IMR-90 (cell line): ENCODE data around the gene USP47. TPM values are rescaled to one million over a fixed set of nuclear protein-coding genes. Genes with fewer than 3 reads are reported as not detected.

Experiments used
- ATAC-seq: fragments of 200-7000 bp; cut with Tn5 transposase; 2 replicates; pipeline ENCODE4 v1.9.1; 2020; ENCODE audit warnings: low read depth, mild to moderate bottlenecking, moderate library complexity
- BruUV-seq: library from RNA; stranded (reverse); fragments of 400-500 nt; replicated peaks from 2 replicates; lab custom pipeline; 2021; lab: Mats Ljungman, UMichigan
- CTCF ChIA-PET: fragments of 300-600 bp; formaldehyde crosslinking; extraction: SDS; loops from one replicate; lab custom pipeline; 2021; ENCODE audit warnings: antibody characterized with exemption; lab: Yijun Ruan, JAX
- POLR2A ChIA-PET: fragments of 300-600 bp; sonication (Branson Sonifier 250); formaldehyde crosslinking; loops from one replicate; lab custom pipeline; 2022; ENCODE audit warnings: antibody characterized with exemption; ENCODE audit not compliant: unreplicated experiment; lab: Charles Lee
- DNase-seq: peaks from one replicate; pipeline ENCODE4 v3.0.0; 2013
- H2AFZ ChIP-seq: replicated peaks from 2 replicates; pipeline ENCODE3; 2013; ENCODE audit warnings: low read length, mild to moderate bottlenecking; ENCODE audit not compliant: poor library complexity
- H2AK5ac ChIP-seq: 2 replicates; pipeline ENCODE4 v1.6.1; 2013; ENCODE audit warnings: low read depth, low read length, inconsistent platforms
- H2AK9ac ChIP-seq: replicated peaks from 2 replicates; pipeline ENCODE3; 2013; ENCODE audit warnings: mild to moderate bottlenecking, low read depth, low read length, moderate library complexity; ENCODE audit not compliant: poor library complexity
- H2BK120ac ChIP-seq: 2 replicates; pipeline ENCODE4 v1.6.1; 2013; ENCODE audit warnings: low read depth, low read length, inconsistent platforms
- H2BK15ac ChIP-seq: 3 replicates; pipeline ENCODE4 v1.6.1; 2013; ENCODE audit warnings: low read depth, low read length, inconsistent platforms
- H2BK20ac ChIP-seq: 2 replicates; pipeline ENCODE4 v1.6.1; 2013; ENCODE audit warnings: low read depth, mild to moderate bottlenecking, inconsistent platforms, low read length, moderate library complexity
- H2BK5ac ChIP-seq: 2 replicates; pipeline ENCODE4 v1.6.1; 2013; ENCODE audit warnings: mild to moderate bottlenecking, low read depth, low read length, inconsistent platforms; ENCODE audit not compliant: poor library complexity, severe bottlenecking
- H3K14ac ChIP-seq: replicated peaks from 2 replicates; pipeline ENCODE4 v1.6.1; 2013; ENCODE audit warnings: low read depth, low read length, inconsistent platforms
- H3K18ac ChIP-seq: 2 replicates; pipeline ENCODE4 v1.6.1; 2013; ENCODE audit warnings: low read depth, low read length, control low read depth
- H3K23ac ChIP-seq: 2 replicates; pipeline ENCODE4 v1.6.1; 2013; ENCODE audit warnings: low read depth, low read length, inconsistent platforms
- H3K27ac ChIP-seq: 2 replicates; pipeline ENCODE4 v1.5.1; 2013; ENCODE audit warnings: mild to moderate bottlenecking, control low read depth, low read length; ENCODE audit not compliant: insufficient read depth
- H3K27me3 ChIP-seq: 2 replicates; pipeline ENCODE4 v1.6.1; 2013; ENCODE audit warnings: low read length; ENCODE audit not compliant: control insufficient read depth, insufficient read depth
- H3K36me3 ChIP-seq: 2 replicates; pipeline ENCODE4 v1.6.1; 2013; ENCODE audit warnings: low read length, mixed read lengths; ENCODE audit not compliant: control insufficient read depth, insufficient read depth
- H3K4ac ChIP-seq: 2 replicates; pipeline ENCODE4 v1.6.1; 2013; ENCODE audit warnings: low read depth, low read length, inconsistent platforms
- H3K4me1 ChIP-seq: 2 replicates; pipeline ENCODE4 v1.6.1; 2013; ENCODE audit warnings: low read length, mixed read lengths; ENCODE audit not compliant: control insufficient read depth, insufficient read depth
- H3K4me2 ChIP-seq: 2 replicates; pipeline ENCODE4 v1.6.1; 2013; ENCODE audit warnings: low read depth, mild to moderate bottlenecking, control low read depth, low read length, moderate library complexity
- H3K4me3 ChIP-seq: 2 replicates; pipeline ENCODE4 v1.5.1; 2013; ENCODE audit warnings: low read depth, mild to moderate bottlenecking, control low read depth, low read length, moderate library complexity; ENCODE audit not compliant: insufficient read depth
- H3K56ac ChIP-seq: 2 replicates; pipeline ENCODE4 v1.6.1; 2013; ENCODE audit warnings: low read length, inconsistent platforms; ENCODE audit not compliant: insufficient read depth; ENCODE audit errors: extremely low read depth
- H3K79me1 ChIP-seq, 2 experiments: 2 replicates each; pipeline ENCODE4 v1.6.1; 2013; ENCODE audit warnings: low read length in 2 of 2, inconsistent platforms in 1 of 2, low read depth in 1 of 2
- H3K9ac ChIP-seq: 2 replicates; pipeline ENCODE4 v1.6.1; 2013; ENCODE audit warnings: low read depth, low read length, control low read depth
- H3K9me1 ChIP-seq: 2 replicates; pipeline ENCODE4 v1.6.1; 2013; ENCODE audit warnings: low read length, inconsistent platforms; ENCODE audit not compliant: insufficient read depth
- H3K9me3 ChIP-seq: 2 replicates; pipeline ENCODE4 v1.6.1; 2013; ENCODE audit warnings: low read length; ENCODE audit not compliant: control insufficient read depth, insufficient read depth
- H4K20me1 ChIP-seq: 2 replicates; pipeline ENCODE4 v1.6.1; 2013; ENCODE audit warnings: low read length, inconsistent platforms; ENCODE audit not compliant: insufficient read depth
- H4K5ac ChIP-seq: 2 replicates; pipeline ENCODE4 v1.6.1; 2013; ENCODE audit warnings: mild to moderate bottlenecking, low read depth, low read length, control low read depth
- H4K8ac ChIP-seq, 2 experiments: 2 replicates each; pipeline ENCODE4 v1.6.1; 2013; ENCODE audit warnings: low read depth in 2 of 2, low read length in 2 of 2, control low read depth in 1 of 2, inconsistent platforms in 1 of 2
- H4K91ac ChIP-seq: 2 replicates; pipeline ENCODE4 v1.6.1; 2013; ENCODE audit warnings: low read depth, low read length, inconsistent platforms; ENCODE audit not compliant: insufficient read depth
- BHLHE40 ChIP-seq: fragments of 150-350 bp; IDR thresholded peaks from 2 replicates; pipeline ENCODE4 v1.6.1; 2016; ENCODE audit warnings: mild to moderate bottlenecking, low read depth, low read length
- CEBPB ChIP-seq: IDR thresholded peaks from 2 replicates; pipeline ENCODE4 v1.6.1; 2012; ENCODE audit warnings: low read depth, low read length, improper control_type of control experiment
- CHD1 ChIP-seq: IDR thresholded peaks from 2 replicates; pipeline ENCODE4 v1.6.1; 2012; ENCODE audit warnings: low read depth, low read length, improper control_type of control experiment
- CTCF ChIP-seq: conservative IDR thresholded peaks from 2 replicates; pipeline ENCODE4 v1.5.1; 2012; ENCODE audit warnings: mild to moderate bottlenecking, low read depth, low read length, improper control_type of control experiment
- ELK1 ChIP-seq: fragments of 150-350 bp; IDR thresholded peaks from 2 replicates; pipeline ENCODE4 v1.6.1; 2016; ENCODE audit warnings: low read depth, mild to moderate bottlenecking, low read length, moderate library complexity, borderline replicate concordance
- FOS ChIP-seq: fragments of 150-350 bp; IDR thresholded peaks from 2 replicates; pipeline ENCODE4 v1.6.1; 2016; ENCODE audit warnings: low read depth, low read length
- MAFK ChIP-seq: IDR thresholded peaks from 2 replicates; pipeline ENCODE4 v1.6.1; 2012; ENCODE audit warnings: low read depth, low read length, improper control_type of control experiment
- MAZ ChIP-seq: IDR thresholded peaks from 2 replicates; pipeline ENCODE4 v1.6.1; 2012; ENCODE audit warnings: low read depth, mild to moderate bottlenecking, low read length, improper control_type of control experiment, moderate library complexity, borderline replicate concordance
- MXI1 ChIP-seq: IDR thresholded peaks from 2 replicates; pipeline ENCODE4 v1.6.1; 2012; ENCODE audit warnings: low read depth, mild to moderate bottlenecking, low read length, moderate library complexity, borderline replicate concordance
- NFE2L2 ChIP-seq: fragments of 150-350 bp; IDR thresholded peaks from 2 replicates; pipeline ENCODE4 v1.6.1; 2016; ENCODE audit warnings: low read depth, mild to moderate bottlenecking, low read length
- POLR2A ChIP-seq: IDR thresholded peaks from 2 replicates; pipeline ENCODE4 v1.6.1; 2012; ENCODE audit warnings: mild to moderate bottlenecking, low read depth, low read length
- RAD21 ChIP-seq: IDR thresholded peaks from 2 replicates; pipeline ENCODE4 v1.6.1; 2012; ENCODE audit warnings: low read length, improper control_type of control experiment
- RCOR1 ChIP-seq: IDR thresholded peaks from 2 replicates; pipeline ENCODE4 v1.6.1; 2012; ENCODE audit warnings: mild to moderate bottlenecking, low read length, improper control_type of control experiment; ENCODE audit not compliant: insufficient replicate concordance
- RFX5 ChIP-seq: IDR thresholded peaks from 2 replicates; pipeline ENCODE4 v1.8.0; 2012; ENCODE audit warnings: low read depth, mild to moderate bottlenecking, low read length, moderate library complexity
- SMC3 ChIP-seq: fragments of 150-350 bp; IDR thresholded peaks from 2 replicates; pipeline ENCODE4 v1.6.1; 2016; ENCODE audit warnings: low read depth, mild to moderate bottlenecking, antibody characterized with exemption, low read length, moderate library complexity
- USF2 ChIP-seq: fragments of 150-350 bp; IDR thresholded peaks from 2 replicates; pipeline ENCODE4 v1.6.1; 2017; ENCODE audit warnings: mild to moderate bottlenecking, antibody characterized with exemption, low read length, low read depth
- dilution Hi-C: fragments of 300-500 bp; cut with HindIII; formaldehyde crosslinking; loops from one replicate; pipeline ENCODE4 v1.14.3; 2018; ENCODE audit warnings: low sequenced_read_pairs; ENCODE audit not compliant: unreplicated experiment
- in situ Hi-C: fragments of 300-500 bp; cut with MboI; formaldehyde crosslinking; loops from 3 replicates; pipeline ENCODE4 v1.14.3; 2019; ENCODE audit warnings: low sequenced_read_pairs, inconsistent platforms, mixed read lengths
- intact Hi-C: fragments of 100-400 bp; cut with micrococcal nuclease; formaldehyde crosslinking; loops from 2 replicates; pipeline ENCODE4 v1.10.0; 2022
- polyA plus RNA-seq, 3 experiments: library from polyadenylated mRNA; depleted of rRNA; stranded (reverse); fragments of >200 nt; gene quantifications; 2 replicates each; pipeline ENCODE4 v1.2.3, GENCODE V29; 2012; ENCODE audit warnings: low replicate concordance in 1 of 3
- total RNA-seq: library from RNA; depleted of rRNA; stranded (reverse); fragments of >200 nt; gene quantifications from 2 replicates; pipeline ENCODE4 v1.2.3, GENCODE V29; 2012

Gene USP47
- total and polyA plus RNA-seq, 2 of the 4 experiments (the other 2 are of a cell fraction), result 15.0 to 110 TPM

- H3K9me1 ChIP-seq, result no peaks in the 10 kb centered on the region
- no peak overlapping the region for H3K27ac ChIP-seq
- no peak overlapping the region for H3K23ac ChIP-seq
- H2BK15ac ChIP-seq, result no peak overlapping the region
- ChIA-PET CTCF (no interaction called here), POLR2A (no interaction called here)
- H2BK5ac ChIP-seq, result peak overlapping the region; percentile 42
- no peaks in the 10 kb centered on the region for H3K27me3 ChIP-seq
- no peaks in the 10 kb centered on the region for H3K4me1 ChIP-seq
- H2AK5ac ChIP-seq, result no peak overlapping the region
- DNase-seq (peak; percentile 11), ATAC-seq (no peak)
- H3K9ac ChIP-seq, result no peak overlapping the region
- H3K36me3 ChIP-seq, result peaks cover 8% of the 10 kb centered on the region
- H3K18ac ChIP-seq, result no peak overlapping the region
- H2BK20ac ChIP-seq, result no peak overlapping the region
- in situ Hi-C loops, result no loop called here
- peaks cover 8 to 11% of the 10 kb centered on the region in 2 experiments for H3K79me1 ChIP-seq
- no peak overlapping the region for H3K14ac ChIP-seq
- H3K9me3 ChIP-seq, result no peaks in the 10 kb centered on the region
- no peak overlapping the region for H2AK9ac ChIP-seq
- no peaks in the 10 kb centered on the region; the same call in 1 of the 2 replicates for H4K20me1 ChIP-seq
- H3K4ac ChIP-seq, result no peak overlapping the region
- no peak overlapping the region for H2AFZ ChIP-seq
- no peak overlapping the region for H3K56ac ChIP-seq
- intact Hi-C loops, result no loop called here
- no peak for TF ChIP-seq CTCF
- TF ChIP-seq USF2, result no peak
- TF ChIP-seq POLR2A, result no peak
- no peak for TF ChIP-seq MAZ
- TF ChIP-seq SMC3, result no peak
- TF ChIP-seq RFX5, result no peak
- no peak for TF ChIP-seq FOS
- TF ChIP-seq RCOR1, result no peak
- TF ChIP-seq MXI1, result no peak
- no peak for TF ChIP-seq BHLHE40
- TF ChIP-seq NFE2L2, result no peak
- TF ChIP-seq MAFK, result no peak
- TF ChIP-seq CHD1, result no peak
- no peak for TF ChIP-seq ELK1
- no peak for TF ChIP-seq RAD21
- no peak for TF ChIP-seq CEBPB
- H4K91ac ChIP-seq, result no peak overlapping the region
- no peak overlapping the region for H4K5ac ChIP-seq
- no peak overlapping the region for H3K4me2 ChIP-seq
- dilution Hi-C loops, result no loop called here
- H2BK120ac ChIP-seq, result no peak overlapping the region
- H4K8ac ChIP-seq, result no peak overlapping the region
- no peak overlapping the region for H3K4me3 ChIP-seq
- no TSS peak for BruUV-seq
Observed at GRCh38 chr11:11923828-11924227, 82.1 kb downstream of the USP47 start.
